Activated CD8-positive, alpha-beta memory T cell treated with anti-CD3 and anti-CD28 coated beads for 36 hours (primary cell): ENCODE results near the gene TTC34. TPM values are rescaled to one million over a fixed set of nuclear protein-coding genes. Genes with fewer than 3 reads are reported as not detected.

Source experiments
- CTCF ChIA-PET: fragments of 350-600 bp; sonication (Branson Sonifier 250); formaldehyde crosslinking; loops from one replicate; lab custom pipeline; 2021; ENCODE audit warnings: antibody characterized with exemption; lab: Charles Lee
- POLR2A ChIA-PET: fragments of 350-600 bp; sonication (Branson Sonifier 250); formaldehyde crosslinking; loops from one replicate; lab custom pipeline; 2021; ENCODE audit warnings: antibody characterized with exemption; lab: Charles Lee
- total RNA-seq, 2 experiments: library from RNA; stranded (reverse); gene quantifications; one replicate each; pipeline ENCODE4 v1.2.3, GENCODE V29; 2021

The TTC34 gene
- total RNA-seq, 2 experiments from 2014 or later, result 1.0 to 1.1 TPM

DNA sequence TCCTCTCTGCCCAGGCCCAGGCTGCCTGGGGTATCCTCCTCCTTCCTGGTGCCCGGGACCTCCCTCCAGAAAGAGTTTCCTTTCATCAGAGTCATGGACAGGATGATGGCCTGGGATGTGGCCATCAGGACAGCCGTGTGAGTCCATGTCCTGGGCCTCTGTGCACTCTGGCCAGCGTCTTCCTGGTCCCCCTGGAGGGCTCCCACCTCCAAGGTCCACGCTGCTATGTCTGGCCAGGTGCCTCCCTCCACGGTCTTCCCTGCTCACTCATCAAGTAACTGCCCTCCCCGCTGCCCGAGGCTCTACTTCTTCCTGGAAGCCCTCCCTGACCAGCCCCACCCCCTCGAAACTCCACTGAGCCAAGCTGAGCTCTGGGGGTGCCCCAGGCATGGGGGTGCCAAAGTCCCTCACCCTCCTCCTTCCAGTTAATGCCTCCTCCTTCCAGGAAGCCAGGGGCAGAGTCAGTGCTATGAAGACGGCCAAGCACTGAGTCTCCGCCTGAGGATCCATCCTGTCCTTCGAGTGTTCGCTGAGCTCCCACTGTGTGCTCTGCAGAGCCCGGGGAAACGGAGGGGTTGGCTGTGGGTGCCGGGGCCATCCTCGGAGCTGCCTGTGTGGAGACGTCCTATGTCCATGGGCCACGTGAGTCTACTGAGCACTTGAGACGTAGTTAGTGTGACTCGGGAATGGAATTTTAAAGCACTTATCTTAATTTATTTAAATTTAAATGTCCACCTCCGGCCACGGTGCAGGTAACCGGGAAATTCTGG is 28.5 kb upstream of the TTC34 start:
- ChIA-PET POLR2A (no interaction called here), CTCF (no interaction called here)

- ChIA-PET CTCF (no interaction called here), POLR2A (no interaction called here)
Observed at GRCh38 chr1:2828586-2829250, 27.2 kb upstream of the TTC34 start.

GRCh38 chr1:2826736-2827292 is 25.3 kb upstream of the TTC34 start:
- ChIA-PET POLR2A (no interaction called here), CTCF (no interaction called here)

DNA sequence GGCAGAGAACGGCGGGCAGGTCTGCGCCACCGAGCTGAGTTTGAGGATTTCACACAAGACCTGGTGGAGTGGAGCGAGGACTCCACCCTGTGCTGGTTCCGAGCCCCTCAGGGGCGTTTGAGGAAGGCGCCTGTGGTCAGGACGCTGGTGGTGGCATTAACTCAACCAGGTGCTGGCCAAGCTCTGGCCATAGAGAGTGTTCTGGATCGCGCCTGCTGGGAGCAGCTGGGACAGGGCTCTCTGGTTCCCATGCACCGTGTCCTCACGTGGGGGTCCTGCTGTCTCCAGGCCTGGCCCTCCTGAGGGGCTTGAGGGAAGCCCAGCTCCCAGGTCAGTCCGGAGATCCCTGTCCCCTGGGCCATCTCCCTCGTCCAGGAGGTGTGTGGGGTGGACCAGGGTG is 24.8 kb upstream of the TTC34 start:
- CTCF ChIA-PET, result no interaction called here

GRCh38 chr1:2825487-2826189 is 24.1 kb upstream of the TTC34 start:
- CTCF ChIA-PET, result interaction anchor here (0.7 kb wide), 1 partner anchor 534 kb away, joined by 3 read pairs; no protein-coding TSS in a partner anchor
- POLR2A ChIA-PET, result no interaction called here

More for the DNA sequence above, 24.8 kb upstream of the TTC34 start:
- POLR2A ChIA-PET, result no interaction called here

DNA sequence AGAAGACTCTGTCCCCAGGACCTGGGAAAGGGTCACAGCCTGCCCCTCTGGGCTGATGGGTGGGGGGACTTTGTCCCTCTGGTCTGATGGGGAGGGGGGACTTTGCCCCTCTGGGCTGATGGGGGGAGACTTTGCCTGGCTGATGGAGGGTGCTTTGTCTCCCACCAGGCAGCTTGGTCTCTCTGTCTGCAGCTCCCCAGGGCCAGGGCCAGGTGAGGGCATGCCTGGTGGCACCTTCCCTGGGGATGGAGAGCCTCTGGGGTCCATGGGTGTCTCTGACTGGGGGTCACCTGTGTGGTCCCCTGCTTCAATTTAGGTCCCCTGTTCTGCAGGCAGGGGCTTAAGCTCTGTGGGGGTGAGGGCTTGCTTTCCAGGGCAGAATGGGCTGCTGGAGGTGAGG is 23.5 kb upstream of the TTC34 start:
- CTCF ChIA-PET, result no interaction called here
- POLR2A ChIA-PET, result no interaction called here

DNA sequence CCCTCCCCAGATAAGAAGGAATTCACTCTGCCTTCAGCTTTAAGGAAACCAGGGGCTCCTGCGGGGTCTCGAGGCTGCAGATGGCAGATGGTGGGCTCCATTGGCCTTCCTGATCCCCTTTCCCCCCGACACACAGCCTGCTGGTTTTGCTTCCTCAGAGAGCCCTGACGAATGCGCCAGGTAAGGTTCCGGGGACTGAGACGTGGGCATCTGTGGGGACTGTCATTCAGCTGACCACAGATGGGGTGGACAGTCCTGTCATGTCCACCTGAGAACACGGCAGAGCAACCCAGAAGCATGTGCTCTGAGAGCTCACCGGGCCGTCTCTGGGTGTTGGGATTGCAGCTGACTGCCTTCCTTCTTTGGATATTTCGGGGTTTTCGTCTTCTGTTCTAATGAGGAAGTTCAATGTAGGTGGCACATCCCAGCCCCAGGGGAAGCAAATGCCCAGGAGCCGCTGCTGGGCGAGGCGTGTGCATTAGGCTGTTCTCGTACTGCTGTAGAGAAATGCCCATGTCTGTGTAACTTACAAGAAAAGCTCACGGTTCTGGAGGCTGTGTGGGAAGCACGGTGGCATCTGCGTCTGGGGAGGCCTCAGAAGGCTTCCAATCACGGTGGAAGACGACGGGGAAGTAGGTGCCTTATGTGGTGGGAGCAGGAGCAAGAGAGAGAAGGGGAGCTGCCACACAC is 22.6 kb upstream of the TTC34 start:
- ChIA-PET CTCF (no interaction called here), POLR2A (no interaction called here)

DNA sequence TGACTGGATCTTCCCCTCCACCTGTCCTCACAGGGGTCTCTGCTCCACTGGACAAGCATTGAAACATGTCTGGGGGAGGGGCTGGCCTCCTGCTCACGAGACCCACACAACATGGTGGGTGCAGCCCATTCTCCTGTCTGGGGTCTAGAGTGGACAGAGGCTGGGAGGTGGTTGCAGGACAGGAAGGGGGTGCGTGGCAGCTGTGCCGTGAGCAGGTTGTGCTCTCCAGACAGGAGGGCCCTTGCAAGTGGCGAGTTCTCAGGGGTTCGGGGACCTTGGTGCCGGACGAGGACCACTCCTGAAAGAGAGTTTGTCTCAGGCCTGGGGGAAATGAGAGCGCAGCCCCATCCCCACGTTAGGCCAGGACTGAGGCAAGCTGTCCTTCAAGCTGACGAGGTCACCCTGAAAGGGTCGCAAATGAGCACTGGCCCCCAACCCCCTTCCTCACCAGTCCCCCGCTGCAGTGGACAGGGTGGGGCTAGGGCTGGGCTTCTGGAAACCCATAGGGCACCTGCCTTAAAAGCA is 21.2 kb upstream of the TTC34 start:
- ChIA-PET CTCF (interaction anchor here (0.6 to 0.7 kb wide), 2 partner anchors 12 to 497 kb away, joined by 3 read pairs; no protein-coding TSS in a partner anchor), POLR2A (no interaction called here)

DNA sequence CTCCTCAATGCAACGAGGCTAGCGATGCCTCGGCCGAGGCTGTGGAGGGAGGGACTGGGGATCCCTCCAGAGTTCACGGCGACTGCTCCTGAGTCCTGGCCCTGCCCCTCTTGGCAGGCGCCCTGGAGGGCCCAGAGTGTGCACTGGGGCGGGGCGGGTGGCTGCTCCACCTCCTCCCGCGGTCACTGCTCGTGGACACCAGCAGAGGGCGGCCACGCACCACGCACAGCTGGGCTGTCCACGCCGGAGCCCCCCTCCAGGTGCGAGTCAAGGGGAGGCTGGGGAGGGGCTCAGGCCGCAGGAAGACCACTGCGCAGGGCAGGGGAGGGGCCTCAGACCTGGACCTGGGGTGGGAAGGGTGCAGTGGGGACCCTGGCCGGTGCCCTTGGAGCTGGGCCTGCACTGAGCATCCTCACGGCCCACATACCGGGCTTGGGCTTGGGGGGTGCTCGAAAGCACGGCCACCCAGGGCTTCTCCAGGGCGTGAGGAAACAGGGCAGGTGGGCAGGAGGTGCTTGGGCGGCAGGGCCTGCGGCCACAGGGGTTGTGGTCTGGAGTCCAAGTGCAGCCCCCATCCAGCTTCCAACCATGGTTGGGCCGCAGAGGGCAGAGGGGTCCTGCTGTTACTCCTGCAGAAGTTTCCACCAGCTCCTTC is 20.6 kb upstream of the TTC34 start:
- ChIA-PET POLR2A (no interaction called here), CTCF (interaction anchor here (0.6 to 1.6 kb wide), 3 partner anchors 11 to 602 kb away, joined by 3 read pairs; no protein-coding TSS in a partner anchor)

DNA sequence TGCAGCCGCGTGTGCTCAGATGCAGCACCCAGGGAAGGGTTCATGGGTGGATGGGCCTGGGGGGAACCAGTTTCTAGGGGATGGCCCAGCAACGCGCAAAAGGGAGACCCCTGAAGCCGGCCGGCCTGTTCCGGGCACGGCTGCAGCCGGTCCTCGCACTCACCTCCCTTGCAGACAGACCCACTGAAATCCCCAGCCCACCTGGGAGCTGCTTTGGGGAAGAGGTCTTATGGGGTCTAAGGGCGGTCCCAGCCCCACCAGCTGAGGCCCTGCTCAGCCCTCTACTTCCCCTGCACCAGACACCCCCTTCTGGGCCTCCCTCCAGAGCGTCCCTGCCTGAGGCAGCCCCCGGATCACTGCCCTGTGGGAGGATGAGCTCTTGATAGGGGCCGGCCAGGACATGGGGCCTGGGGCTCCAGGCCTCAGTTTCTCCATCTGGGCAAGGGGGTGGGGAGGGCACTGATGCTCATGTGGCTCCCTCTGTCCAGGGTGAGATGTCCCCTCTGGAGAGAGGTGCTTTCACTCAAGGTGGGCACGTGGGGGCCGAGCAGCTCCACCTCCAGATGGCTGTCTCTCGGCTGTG is 20.0 kb upstream of the TTC34 start:
- CTCF ChIA-PET, result interaction anchor here (1.6 kb wide), 1 partner anchor 603 kb away, joined by 3 read pairs; no protein-coding TSS in a partner anchor
- POLR2A ChIA-PET, result no interaction called here

DNA sequence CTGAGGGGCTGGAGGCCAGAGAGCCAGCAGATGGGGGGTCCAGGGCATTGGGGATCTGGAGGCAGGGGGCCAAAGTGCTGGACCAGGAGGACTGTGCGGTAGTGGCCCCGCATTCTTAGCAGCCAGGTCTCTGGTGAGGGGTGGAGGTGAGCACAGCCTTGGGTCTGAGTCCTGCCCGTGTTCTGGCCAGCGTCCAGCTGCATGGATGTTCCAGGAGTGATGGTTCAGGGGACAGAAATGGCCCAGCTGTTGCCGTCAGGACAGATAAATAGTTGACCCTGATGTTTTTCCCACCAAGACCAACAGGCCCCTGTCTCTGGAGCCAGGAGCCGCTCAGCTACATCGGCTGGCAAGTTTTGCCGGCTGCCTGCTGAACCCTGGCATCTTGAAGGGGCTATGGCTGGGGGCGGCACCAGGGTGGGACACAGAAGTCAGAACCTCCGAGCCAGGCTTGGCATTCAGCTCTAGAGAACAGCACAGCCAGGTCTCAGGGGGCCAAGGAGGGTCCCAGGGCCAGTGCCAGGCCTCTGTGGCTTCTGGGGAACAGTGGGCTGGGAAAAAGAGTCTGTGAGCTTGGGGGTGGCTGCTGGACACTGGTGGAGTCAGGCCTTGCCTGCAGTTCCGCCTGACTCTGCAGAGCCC is 19.4 kb upstream of the TTC34 start:
- CTCF ChIA-PET, result interaction anchor here (1.6 kb wide), 1 partner anchor 604 kb away, joined by 3 read pairs; no protein-coding TSS in a partner anchor
- POLR2A ChIA-PET, result no interaction called here

DNA sequence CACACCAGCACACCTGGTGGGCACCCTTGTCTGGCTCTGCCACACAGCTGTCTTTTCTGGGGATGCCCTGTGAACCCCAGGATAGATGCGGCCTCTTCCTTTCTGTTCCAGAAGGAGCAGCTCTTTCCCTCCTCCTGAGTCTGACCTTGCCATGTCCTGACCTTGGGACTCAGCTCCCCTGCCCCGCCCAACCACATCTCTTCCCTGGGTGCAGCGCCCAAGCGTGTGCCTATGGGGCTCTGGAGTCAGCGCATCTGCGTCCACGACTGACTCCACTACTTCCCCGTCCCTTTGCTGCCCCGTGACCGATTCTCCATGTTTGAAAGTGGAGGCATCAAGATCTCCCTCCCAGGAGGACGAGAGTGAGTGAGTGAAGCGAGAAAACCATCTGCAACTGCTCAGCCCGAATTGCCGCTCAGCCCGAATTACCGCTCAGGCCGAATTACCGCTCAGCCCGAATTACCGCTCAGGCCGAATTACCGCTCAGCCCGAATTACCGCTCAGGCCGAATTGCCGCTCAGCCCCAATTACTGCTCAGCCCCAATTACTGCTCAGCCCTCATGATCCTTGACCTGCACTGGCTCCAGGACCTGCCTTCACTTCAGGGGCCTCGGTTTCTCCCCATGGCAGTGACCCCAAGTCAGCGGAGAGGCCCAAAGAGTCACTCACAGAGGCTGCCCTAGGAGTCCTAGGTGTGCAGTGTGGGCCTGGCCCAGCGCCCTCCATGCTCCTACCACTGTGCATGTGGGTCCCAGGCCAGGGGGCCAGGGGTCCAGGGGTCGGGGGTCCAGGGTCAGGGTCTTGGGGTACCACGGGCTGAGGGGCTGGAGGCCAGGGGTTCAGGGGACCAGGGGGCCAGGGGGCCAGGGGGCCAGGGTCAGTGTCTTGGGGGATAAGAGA is 18.6 kb upstream of the TTC34 start:
- ChIA-PET CTCF (interaction anchor here (1.6 kb wide), 1 partner anchor 604 kb away, joined by 3 read pairs; no protein-coding TSS in a partner anchor), POLR2A (no interaction called here)

GRCh38 chr1:2819429-2819828 is 17.9 kb upstream of the TTC34 start:
- ChIA-PET POLR2A (no interaction called here), CTCF (no interaction called here)

DNA sequence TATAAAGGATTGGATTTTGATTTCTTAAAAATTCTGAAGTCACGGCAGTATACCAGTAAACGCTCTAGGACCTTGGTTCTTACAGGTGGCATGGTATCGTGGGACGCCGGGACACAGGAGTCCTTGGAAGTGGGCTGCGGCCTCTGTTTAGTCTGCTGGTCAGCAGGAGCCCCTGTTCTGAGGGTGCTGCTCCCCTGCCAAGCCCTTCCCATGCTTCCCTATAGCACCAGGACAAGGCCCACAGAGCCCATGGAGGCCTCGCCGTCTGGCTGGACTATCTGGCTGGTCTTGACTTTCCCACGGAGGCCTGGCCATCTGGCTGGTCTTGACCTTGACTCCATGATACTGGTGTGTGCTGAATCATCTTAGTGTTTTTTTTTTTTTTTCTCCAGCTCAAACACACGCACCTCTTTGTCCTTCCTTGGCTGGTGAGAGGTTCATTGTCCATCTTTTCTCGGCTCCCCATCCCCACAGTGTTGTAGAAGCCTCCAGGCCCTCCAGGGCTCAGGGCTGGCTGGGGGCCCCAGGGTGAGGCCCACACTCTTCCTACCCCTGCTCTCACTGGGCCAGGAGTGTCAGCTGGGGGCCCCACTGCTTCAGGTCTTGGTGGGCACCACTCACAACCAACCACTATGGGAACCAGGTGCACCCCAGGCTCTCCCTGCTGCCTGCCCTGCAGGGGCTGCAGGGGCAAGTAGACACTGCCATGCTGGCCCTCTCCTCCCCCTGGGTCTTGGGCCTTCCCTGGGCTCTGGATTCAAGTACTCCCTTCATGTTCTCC is 16.5 kb upstream of the TTC34 start:
- POLR2A ChIA-PET, result no interaction called here
- CTCF ChIA-PET, result no interaction called here

DNA sequence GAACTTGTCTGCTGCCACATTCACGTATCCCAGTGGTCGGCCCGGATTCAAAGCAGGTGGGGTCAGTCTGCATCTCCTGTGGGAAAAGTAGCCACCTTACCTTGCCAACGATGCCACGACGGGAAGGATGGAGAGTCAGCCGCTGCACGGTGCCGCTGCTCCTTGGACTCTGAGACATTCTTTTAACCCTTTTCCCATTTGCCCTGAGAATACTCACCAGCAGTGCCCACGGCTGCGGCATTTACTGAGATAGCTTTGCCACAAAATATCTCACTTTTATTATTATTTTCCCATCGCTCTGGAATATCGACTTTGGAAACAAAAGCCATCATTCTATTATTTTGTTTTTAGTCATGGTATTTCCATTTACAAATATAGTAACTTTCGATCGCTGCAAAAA is 15.3 kb upstream of the TTC34 start:
- CTCF ChIA-PET, result no interaction called here
- POLR2A ChIA-PET, result no interaction called here

- ChIA-PET POLR2A (no interaction called here), CTCF (no interaction called here)
Observed at GRCh38 chr1:2815551-2815950, 14.1 kb upstream of the TTC34 start.
